CD4-positive, alpha-beta T cell treated with Interleukin-1 beta for 1 hour (primary cell): ENCODE results near the gene DENND2C.

Experiments
- DNase-seq, 2 donors: peaks; one replicate each; pipeline ENCODE4 v3.0.0-alpha.2; 2020 to 2022

Gene DENND2C

GRCh38 chr1:114669562-114670082 lies at the start of gene DENND2C:
Gene DENND2C, minus strand, starts transcription at chr1:114670049. Its CDS starts 44,065 bp downstream, at chr1:114625984.
- DNase-seq: no peak

- DNase-seq: no peak
Observed at GRCh38 chr1:114719424-114719787, 49.6 kb upstream of the DENND2C start.

- DNase-seq: no peak
Observed at GRCh38 chr1:114718661-114719423, 49.0 kb upstream of the DENND2C start.

- peak; percentile 94 to 95 for DNase-seq
Observed at GRCh38 chr1:114716304-114717170, 46.7 kb upstream of the DENND2C start, which contains the start of gene NRAS. Gene NRAS, minus strand, starts transcription at chr1:114716771. Its CDS starts 611 bp downstream, at chr1:114716160.

- no peak for DNase-seq
Observed at GRCh38 chr1:114715952-114716303, 46.1 kb upstream of the DENND2C start.

GRCh38 chr1:114712977-114713376 lies 43.1 kb upstream of the DENND2C start:
- DNase-seq: no peak

- DNase-seq: no peak
Observed at GRCh38 chr1:114710360-114710759, 40.5 kb upstream of the DENND2C start.

- DNase-seq: no peak
Observed at GRCh38 chr1:114707604-114708003, 37.8 kb upstream of the DENND2C start.

- no peak for DNase-seq
Observed at GRCh38 chr1:114703242-114703641, 33.4 kb upstream of the DENND2C start.

- DNase-seq: no peak
Observed at GRCh38 chr1:114702737-114703136, 32.9 kb upstream of the DENND2C start.

- no peak for DNase-seq
Observed at GRCh38 chr1:114701931-114702330, 32.1 kb upstream of the DENND2C start.

GRCh38 chr1:114700036-114700600 lies 30.3 kb upstream of the DENND2C start:
- DNase-seq: no peak

GRCh38 chr1:114696810-114697209 lies 27.0 kb upstream of the DENND2C start:
- no peak for DNase-seq

GRCh38 chr1:114695430-114696058 lies 25.7 kb upstream of the DENND2C start, which contains the start of gene AMPD1:
Gene AMPD1, minus strand, starts transcription at chr1:114695546. Its CDS starts 75 bp downstream, at chr1:114695471.
- DNase-seq: no peak

- DNase-seq: no peak
Observed at GRCh38 chr1:114694540-114695310, 24.9 kb upstream of the DENND2C start.

- no peak for DNase-seq
Observed at GRCh38 chr1:114692947-114693346, 23.1 kb upstream of the DENND2C start.

GRCh38 chr1:114691061-114691460 lies 21.2 kb upstream of the DENND2C start:
- no peak for DNase-seq

GRCh38 chr1:114690148-114690547 lies 20.3 kb upstream of the DENND2C start:
- no peak for DNase-seq

GRCh38 chr1:114688526-114688925 lies 18.7 kb upstream of the DENND2C start:
- no peak for DNase-seq

GRCh38 chr1:114685851-114686250 lies 16.0 kb upstream of the DENND2C start:
- no peak for DNase-seq

GRCh38 chr1:114677691-114678090 lies 7.8 kb upstream of the DENND2C start:
- no peak for DNase-seq

GRCh38 chr1:114676115-114676514 lies 6.3 kb upstream of the DENND2C start:
- DNase-seq: no peak
